Ishikawa (cell line): ENCODE measurements around the gene GASK1A.

Source experiments
- CEBPB ChIP-seq: IDR thresholded peaks from 2 replicates; pipeline ENCODE4 v1.6.1; 2012
- CREB1 ChIP-seq: IDR thresholded peaks from 2 replicates; pipeline ENCODE4 v1.6.1; 2012; ENCODE audit warnings: low read depth
- EGR1 ChIP-seq: IDR thresholded peaks from 2 replicates; pipeline ENCODE4 v1.6.1; 2012
- EP300 ChIP-seq: IDR thresholded peaks from 2 replicates; pipeline ENCODE4 v1.6.1; 2012; ENCODE audit warnings: borderline replicate concordance
- FOXM1 ChIP-seq: IDR thresholded peaks from 2 replicates; pipeline ENCODE4 v1.6.1; 2012; ENCODE audit warnings: low read depth, borderline replicate concordance
- NFIC ChIP-seq: IDR thresholded peaks from 2 replicates; pipeline ENCODE4 v1.6.1; 2012
- RAD21 ChIP-seq: IDR thresholded peaks from 2 replicates; pipeline ENCODE4 v1.6.1; 2012; ENCODE audit warnings: low read depth
- REST ChIP-seq: IDR thresholded peaks from 2 replicates; pipeline ENCODE4 v1.6.1; 2012; ENCODE audit warnings: low read depth, mild to moderate bottlenecking
- TAF1 ChIP-seq: IDR thresholded peaks from 2 replicates; pipeline ENCODE4 v1.6.1; 2012; ENCODE audit warnings: low read depth, mild to moderate bottlenecking
- TCF12 ChIP-seq: IDR thresholded peaks from 2 replicates; pipeline ENCODE4 v1.6.1; 2012; ENCODE audit warnings: low read depth
- TEAD4 ChIP-seq: IDR thresholded peaks from 2 replicates; pipeline ENCODE4 v1.6.1; 2012
- USF1 ChIP-seq: IDR thresholded peaks from 2 replicates; pipeline ENCODE4 v1.6.1; 2012
- YY1 ChIP-seq: IDR thresholded peaks from 2 replicates; pipeline ENCODE4 v1.6.1; 2012; ENCODE audit warnings: low read depth
- ZBTB7A ChIP-seq: IDR thresholded peaks from 2 replicates; pipeline ENCODE4 v1.6.1; 2012; ENCODE audit warnings: low read depth
- TF ChIP-seq, protein P1 (sequence below): IDR thresholded peaks from 2 replicates; pipeline ENCODE4 v1.6.1; 2012

Gene GASK1A

GRCh38 chr3:43053291-43053690 is 74.2 kb downstream of the GASK1A start:
- TF ChIP-seq EP300: no peak
- TF ChIP-seq TCF12: no peak
- no peak for TF ChIP-seq REST
- TF ChIP-seq NFIC: no peak
- TF ChIP-seq YY1: no peak
- TF ChIP-seq ZBTB7A: no peak
- TF ChIP-seq RAD21: no peak
- no peak for TF ChIP-seq TEAD4
- TF ChIP-seq CREB1: no peak
- no peak for TF ChIP-seq USF1

DNA sequence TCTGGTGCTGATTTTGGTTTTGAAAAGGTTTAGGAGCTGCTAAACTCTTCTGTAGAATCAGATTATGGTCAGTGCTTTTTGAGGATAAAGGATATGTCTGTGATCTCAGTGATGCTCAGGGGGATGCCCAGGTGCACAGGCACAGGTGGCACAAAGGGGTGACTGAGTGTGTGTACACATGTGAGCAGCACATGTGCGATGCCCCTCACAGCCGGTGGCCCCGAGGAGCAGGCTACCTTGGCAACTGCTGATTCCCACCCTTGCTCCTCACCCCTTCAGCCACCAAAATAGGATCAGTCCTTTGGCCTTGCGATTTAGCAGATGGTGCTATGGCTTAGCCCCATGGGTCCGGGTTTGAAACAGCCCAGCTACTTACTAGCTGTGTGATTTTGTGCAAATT is 75.6 kb downstream of the GASK1A start:
- TF ChIP-seq TCF12: no peak

- no peak for TF ChIP-seq YY1
- TF ChIP-seq FOXM1: no peak
- no peak for TF ChIP-seq REST
- TF ChIP-seq CEBPB: no peak
- no peak for TF ChIP-seq ZBTB7A
- TF ChIP-seq, protein P1, sequence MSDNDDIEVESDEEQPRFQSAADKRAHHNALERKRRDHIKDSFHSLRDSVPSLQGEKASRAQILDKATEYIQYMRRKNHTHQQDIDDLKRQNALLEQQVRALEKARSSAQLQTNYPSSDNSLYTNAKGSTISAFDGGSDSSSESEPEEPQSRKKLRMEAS: no peak
- no peak for TF ChIP-seq EGR1
- no peak for TF ChIP-seq RAD21
- no peak for TF ChIP-seq EP300
- no peak for TF ChIP-seq NFIC
- TF ChIP-seq TAF1: no peak
- TF ChIP-seq USF1: no peak
- no peak for TF ChIP-seq TCF12
- TF ChIP-seq TEAD4: no peak
- TF ChIP-seq CREB1: no peak
Observed at GRCh38 chr3:43055393-43055792, 76.3 kb downstream of the GASK1A start.

DNA sequence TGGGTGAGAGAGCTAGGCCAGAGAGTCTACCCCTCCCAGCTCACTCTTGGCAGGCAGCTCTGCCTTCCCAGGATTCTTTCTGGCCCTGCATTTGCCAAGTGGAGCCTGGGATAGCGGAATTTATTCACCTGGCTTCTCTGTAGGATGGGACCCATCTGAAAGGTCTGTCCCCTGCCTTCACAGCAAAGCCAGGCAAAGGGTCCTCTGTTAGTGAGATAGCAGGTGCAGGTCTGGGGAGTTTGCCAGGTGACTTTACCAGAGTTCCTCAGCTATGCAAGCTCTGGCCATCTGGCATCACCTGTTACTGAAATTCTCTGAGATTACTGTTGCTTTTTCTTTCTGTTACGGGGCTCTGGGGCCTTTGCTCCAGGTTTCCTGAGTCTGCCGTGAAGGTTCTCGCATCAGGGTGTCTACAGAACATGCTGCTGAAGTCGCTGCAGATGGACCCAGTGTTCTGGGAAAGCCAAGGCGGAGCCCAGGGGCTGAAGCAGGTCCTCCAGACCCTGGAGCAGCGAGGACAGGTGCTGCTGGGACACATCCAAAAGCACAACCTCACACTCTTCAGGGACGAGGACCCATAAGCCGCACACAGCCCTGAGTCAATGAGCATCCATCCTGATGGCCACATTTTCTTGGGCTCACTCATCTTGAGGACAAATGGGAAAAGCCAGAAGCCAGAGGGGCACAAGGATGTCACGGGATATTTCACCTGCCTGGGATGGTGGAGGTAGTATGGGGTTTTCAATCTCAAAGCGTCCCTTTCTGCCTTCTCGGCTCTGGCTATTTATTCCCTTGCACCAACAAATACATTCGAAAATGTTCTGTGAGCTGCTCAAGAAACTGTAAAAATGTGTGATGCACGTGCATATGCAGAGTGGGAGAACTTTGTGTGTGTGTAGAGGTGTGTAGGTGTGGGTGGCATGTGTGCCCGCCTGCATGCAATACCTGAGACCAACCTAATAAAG is 77.0 kb downstream of the GASK1A start:
- no peak for TF ChIP-seq USF1
- no peak for TF ChIP-seq FOXM1

- TF ChIP-seq, protein P1: no peak
- no peak for TF ChIP-seq ZBTB7A
Observed at GRCh38 chr3:43059456-43059855, 80.3 kb downstream of the GASK1A start.

- TF ChIP-seq EGR1 (no peak), EP300 (no peak), FOXM1 (no peak), USF1 (no peak), TCF12 (no peak), RAD21 (no peak), ZBTB7A (no peak), TAF1 (no peak), CEBPB (no peak), CREB1 (no peak), REST (no peak), YY1 (no peak)
- TF ChIP-seq, protein P1: no peak
Observed at GRCh38 chr3:43061101-43061895, 82.2 kb downstream of the GASK1A start.
